ENCODE measurements around the gene ZIC1. TPM values are rescaled to one million over a fixed set of nuclear protein-coding genes. Genes with fewer than 3 reads are reported as not detected.

Gene ZIC1
- total and polyA plus RNA-seq, 2 donors (not counting 1 experiment from before 2014, with no cell fraction given): not detected

DNA sequence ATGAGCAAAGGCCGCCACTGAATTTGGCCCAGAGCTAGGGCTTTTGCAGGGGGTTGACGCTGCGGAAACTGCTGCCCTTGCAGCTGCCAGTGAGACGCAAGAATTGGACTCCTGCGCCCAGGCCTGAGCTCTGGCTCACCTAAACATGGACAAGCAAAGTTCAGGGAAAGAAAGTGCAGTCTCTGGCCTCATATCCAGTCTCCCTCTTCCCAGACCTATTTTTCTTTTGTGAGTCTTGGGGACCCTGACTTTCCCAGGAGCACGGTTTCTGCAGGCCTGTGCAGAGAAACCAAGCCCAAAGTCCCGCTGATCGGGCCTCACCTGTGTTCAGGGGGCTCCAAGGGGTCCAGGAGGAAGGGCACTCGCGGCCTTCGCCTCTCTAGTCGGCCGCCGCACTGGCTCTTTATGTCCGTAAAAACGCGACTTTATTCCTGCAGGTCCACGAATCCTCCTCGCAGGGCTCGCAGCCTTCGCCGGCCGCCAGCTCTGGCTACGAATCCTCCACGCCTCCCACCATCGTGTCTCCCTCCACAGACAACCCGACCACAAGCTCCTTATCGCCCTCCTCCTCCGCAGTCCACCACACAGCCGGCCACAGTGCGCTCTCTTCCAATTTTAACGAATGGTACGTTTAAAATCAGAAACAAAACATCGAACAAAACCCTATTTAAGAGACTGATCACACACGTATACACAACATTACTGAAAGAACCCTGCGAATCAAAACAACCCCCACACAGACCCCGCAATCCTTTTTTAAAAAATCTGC lies 3.9 kb downstream of the ZIC1 start:
- H3K27ac Mint-ChIP-seq: peak overlapping the region; percentile 46
- CTCF ChIA-PET: no interaction called here
- H3K9me3 Mint-ChIP-seq (ENCODE audit: insufficient read depth): peaks cover 3% of the 10 kb centered on the region

More for the DNA sequence above, 3.9 kb downstream of the ZIC1 start:
- no peak for TF ChIP-seq EZH2 (IDR thresholded peaks at IDR 0.05; ENCODE audit: borderline replicate concordance, insufficient read depth, low read depth, low read length, poor library complexity, severe bottlenecking)
- TF ChIP-seq, protein P1, sequence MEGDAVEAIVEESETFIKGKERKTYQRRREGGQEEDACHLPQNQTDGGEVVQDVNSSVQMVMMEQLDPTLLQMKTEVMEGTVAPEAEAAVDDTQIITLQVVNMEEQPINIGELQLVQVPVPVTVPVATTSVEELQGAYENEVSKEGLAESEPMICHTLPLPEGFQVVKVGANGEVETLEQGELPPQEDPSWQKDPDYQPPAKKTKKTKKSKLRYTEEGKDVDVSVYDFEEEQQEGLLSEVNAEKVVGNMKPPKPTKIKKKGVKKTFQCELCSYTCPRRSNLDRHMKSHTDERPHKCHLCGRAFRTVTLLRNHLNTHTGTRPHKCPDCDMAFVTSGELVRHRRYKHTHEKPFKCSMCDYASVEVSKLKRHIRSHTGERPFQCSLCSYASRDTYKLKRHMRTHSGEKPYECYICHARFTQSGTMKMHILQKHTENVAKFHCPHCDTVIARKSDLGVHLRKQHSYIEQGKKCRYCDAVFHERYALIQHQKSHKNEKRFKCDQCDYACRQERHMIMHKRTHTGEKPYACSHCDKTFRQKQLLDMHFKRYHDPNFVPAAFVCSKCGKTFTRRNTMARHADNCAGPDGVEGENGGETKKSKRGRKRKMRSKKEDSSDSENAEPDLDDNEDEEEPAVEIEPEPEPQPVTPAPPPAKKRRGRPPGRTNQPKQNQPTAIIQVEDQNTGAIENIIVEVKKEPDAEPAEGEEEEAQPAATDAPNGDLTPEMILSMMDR (IDR thresholded peaks at IDR 0.05): no peak
- no peaks in the 10 kb centered on the region for H3K36me3 ChIP-seq (replicated peaks in 1 of 2; ENCODE audit: control extremely low read depth in 1 of 2, control insufficient read depth in 1 of 2, extremely low read depth in 1 of 2, insufficient read depth in 2 of 2, low read length in 1 of 2)
- peak overlapping the region; percentile 52 for H3K4me2 ChIP-seq (replicated peaks; ENCODE audit: low read depth, low read length, poor library complexity, severe bottlenecking)
- peaks cover 0 to 47% (median 3%) of the 10 kb centered on the region in 3 donors for H3K9me3 ChIP-seq (ENCODE audit: control extremely low read depth in 1 of 3, control insufficient read depth in 2 of 3, insufficient read depth in 1 of 3, low read length in 2 of 3)
- Mint-ChIP-seq H3K4me3 (peak overlapping the region; percentile 80), H3K4me1 (peaks cover 16% of the 10 kb centered on the region), H3K27me3 (peaks cover 68% of the 10 kb centered on the region)
- no peaks in the 10 kb centered on the region for H3K79me2 ChIP-seq (ENCODE audit: control insufficient read depth, insufficient read depth, low read length)
- POLR2A ChIA-PET: no interaction called here
- peaks cover 2 to 67% (median 48%) of the 10 kb centered on the region in 4 experiments for H3K27me3 ChIP-seq (replicated peaks in 1 of 4; ENCODE audit: control extremely low read depth in 1 of 4, control insufficient read depth in 3 of 4, insufficient read depth in 4 of 4, low read length in 3 of 4)
- peaks cover 24 to 28% of the 10 kb centered on the region in 2 donors for H3K4me1 ChIP-seq (ENCODE audit: control insufficient read depth in 2 of 2, insufficient read depth in 2 of 2, low read length in 2 of 2)
- H3K9ac ChIP-seq (ENCODE audit: low read length): peak overlapping the region; percentile 11
- no peaks in the 10 kb centered on the region for H4K20me1 ChIP-seq (ENCODE audit: control insufficient read depth, insufficient read depth, low read length, poor library complexity, severe bottlenecking)
- H3K27ac ChIP-seq (ENCODE audit: low read length in 2 of 2): no peak overlapping the region
- ATAC-seq (ENCODE audit: low read depth) (no peak), DNase-seq (no peak)
- peak overlapping the region; percentile 47 for H2AFZ ChIP-seq (ENCODE audit: insufficient read depth, low read depth, low read length, poor library complexity, severe bottlenecking)
- intact Hi-C loops (cut with micrococcal nuclease): no loop called here
- H3K4me3 ChIP-seq (ENCODE audit: control extremely low read depth in 1 of 5, extremely low read depth in 1 of 5, insufficient read depth in 1 of 5, low read depth in 2 of 5, low read length in 4 of 5): peak overlapping the region in 2 of 5 experiments; percentile 18 to 19
- WGBS (ENCODE audit: insufficient coverage): 10% methylated on average over 37 of the region's 37 CpGs

Data from B cell (primary cell).